ENCODE results near the gene PGBD4.

The PGBD4 gene

GRCh38 chr15:34101366-34102174, at the start of gene PGBD4, which contains the start of gene EMC7:
TSS of gene PGBD4 (plus strand) at chr15:34102083. CDS start at chr15:34102532, 449 bp downstream.
TSS of gene EMC7 (minus strand) at chr15:34101862. CDS start at chr15:34101839, 23 bp downstream.
- in situ Hi-C loops (cut with MboI; ENCODE audit: low sequenced_read_pairs) = loop anchor here (10.0 to 25.0 kb wide), 2 partner anchors 123 to 261 kb away; partner anchors contain the start of genes EMC4 and LPCAT4

- in situ Hi-C loops (cut with MboI; ENCODE audit: low sequenced_read_pairs) = loop anchor here (25.0 kb wide), 3 partner anchors 408 to 858 kb away; partner anchors contain the start of gene GOLGA8B
Measured at GRCh38 chr15:34054081-34054707, 47.7 kb upstream of the PGBD4 start.

- in situ Hi-C loops (cut with MboI; ENCODE audit: low sequenced_read_pairs) = loop anchor here (25.0 kb wide), 3 partner anchors 406 to 856 kb away; partner anchors contain the start of gene GOLGA8B
Measured at GRCh38 chr15:34055868-34056595, 45.9 kb upstream of the PGBD4 start.

GRCh38 chr15:34056911-34057310, 45.0 kb upstream of the PGBD4 start:
- in situ Hi-C loops (cut with MboI; ENCODE audit: low sequenced_read_pairs) = loop anchor here (25.0 kb wide), 3 partner anchors 405 to 855 kb away; partner anchors contain the start of gene GOLGA8B

DNA sequence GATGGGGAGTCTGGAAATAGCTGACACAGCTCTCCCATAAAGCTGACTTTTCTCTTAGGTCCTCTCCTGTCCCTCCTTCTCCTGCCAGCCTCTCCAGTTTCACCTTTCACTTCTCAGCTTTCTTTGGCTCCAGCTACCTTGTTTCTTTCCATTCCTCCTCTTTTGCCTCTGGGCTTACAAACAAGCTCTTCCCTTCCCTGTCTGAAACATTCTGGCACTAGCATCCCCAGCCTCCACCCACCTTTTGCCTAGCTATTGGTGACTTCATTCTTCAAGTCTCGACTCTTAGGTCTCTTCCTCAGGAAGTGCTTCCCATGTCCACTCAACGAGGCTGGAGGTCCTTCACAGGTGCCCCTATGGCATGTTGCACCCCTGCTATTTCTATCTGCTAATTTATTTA, 42.4 kb upstream of the PGBD4 start:
- in situ Hi-C loops (cut with MboI; ENCODE audit: low sequenced_read_pairs) = loop anchor here (25.0 kb wide), 3 partner anchors 403 to 853 kb away; partner anchors contain the start of gene GOLGA8B

DNA sequence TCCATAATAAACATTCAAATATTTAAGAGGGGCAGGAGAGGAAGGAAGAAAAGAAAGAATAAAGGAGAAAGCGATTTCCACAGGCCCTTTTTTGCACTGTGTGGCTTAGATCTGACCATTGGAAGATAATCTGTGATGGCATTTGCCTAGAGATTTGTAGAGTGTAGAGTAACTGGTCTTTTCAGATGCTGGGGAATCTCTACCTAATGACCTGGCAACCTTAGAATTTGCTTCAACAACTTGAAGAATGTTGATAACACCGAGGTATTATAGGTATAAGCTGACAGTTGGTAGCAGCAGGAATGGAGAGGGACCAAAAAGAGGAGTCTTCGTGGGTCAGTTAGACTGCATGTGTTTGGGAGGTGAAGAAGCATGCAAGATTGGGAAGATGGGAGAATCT, 41.9 kb upstream of the PGBD4 start:
- in situ Hi-C loops (cut with MboI; ENCODE audit: low sequenced_read_pairs) = loop anchor here (10.0 to 25.0 kb wide), 4 partner anchors 155 to 852 kb away; partner anchors contain the start of genes GOLGA8B and KATNBL1

DNA sequence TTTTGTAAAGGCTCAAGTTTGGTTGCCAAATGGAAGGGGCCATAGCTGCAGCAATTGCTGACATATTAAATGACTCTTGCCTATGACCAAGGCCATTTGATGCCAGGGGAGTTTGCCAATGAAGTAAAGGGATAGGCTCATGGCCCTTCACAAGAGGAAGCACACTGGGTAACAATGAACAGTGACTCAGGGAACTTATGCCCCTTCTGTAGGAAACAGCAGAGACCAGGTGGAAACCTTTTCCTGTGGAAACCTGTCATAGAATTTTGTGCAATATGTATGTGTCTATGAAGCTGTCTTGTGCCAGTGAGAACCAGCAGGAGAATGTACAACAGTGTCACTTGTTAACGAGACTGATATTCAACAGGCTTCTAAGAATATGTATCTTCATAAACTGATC, 37.4 kb upstream of the PGBD4 start:
- in situ Hi-C loops (cut with MboI; ENCODE audit: low sequenced_read_pairs) = loop anchor here (10.0 to 25.0 kb wide), 4 partner anchors 150 to 848 kb away; partner anchors contain the start of genes GOLGA8B and KATNBL1

DNA sequence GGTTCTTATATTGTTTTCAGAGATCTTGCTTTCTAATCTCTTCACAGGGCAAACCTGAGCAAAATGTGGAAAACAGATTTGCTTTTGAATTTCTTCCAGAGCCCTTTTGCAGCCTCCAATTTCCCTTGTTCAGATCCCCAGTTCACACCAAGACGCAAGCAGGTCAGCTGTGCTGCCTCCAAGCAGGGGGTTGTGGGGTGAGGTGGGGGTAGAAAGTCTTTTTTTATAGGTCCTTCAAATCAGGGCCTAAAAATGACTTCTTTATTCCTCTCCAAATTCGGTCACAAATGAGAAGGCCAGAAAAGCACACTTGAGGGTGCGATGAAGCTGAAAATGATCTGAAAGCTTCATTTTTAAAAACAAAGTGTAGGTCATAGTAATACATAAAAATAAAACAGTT, 36.6 kb upstream of the PGBD4 start:
- in situ Hi-C loops (cut with MboI; ENCODE audit: low sequenced_read_pairs) = loop anchor here (10.0 to 25.0 kb wide), 4 partner anchors 150 to 847 kb away; partner anchors contain the start of genes GOLGA8B and KATNBL1

- in situ Hi-C loops (cut with MboI; ENCODE audit: low sequenced_read_pairs) = loop anchor here (10.0 to 25.0 kb wide), 4 partner anchors 149 to 846 kb away; partner anchors contain the start of genes GOLGA8B and KATNBL1
Measured at GRCh38 chr15:34065941-34066340, 35.9 kb upstream of the PGBD4 start.

- in situ Hi-C loops (cut with MboI; ENCODE audit: low sequenced_read_pairs) = loop anchor here (25.0 kb wide), 3 partner anchors 392 to 842 kb away; partner anchors contain the start of gene GOLGA8B
Measured at GRCh38 chr15:34070003-34070402, 31.9 kb upstream of the PGBD4 start.

- in situ Hi-C loops (cut with MboI; ENCODE audit: low sequenced_read_pairs) = no loop called here
Measured at GRCh38 chr15:34076785-34077184, 25.1 kb upstream of the PGBD4 start.

- in situ Hi-C loops (cut with MboI; ENCODE audit: low sequenced_read_pairs) = no loop called here
Measured at GRCh38 chr15:34078900-34079299, 23.0 kb upstream of the PGBD4 start.

- in situ Hi-C loops (cut with MboI; ENCODE audit: low sequenced_read_pairs) = no loop called here
Measured at GRCh38 chr15:34079904-34080303, 22.0 kb upstream of the PGBD4 start.

- in situ Hi-C loops (cut with MboI; ENCODE audit: low sequenced_read_pairs) = no loop called here
Measured at GRCh38 chr15:34084086-34084485, 17.8 kb upstream of the PGBD4 start.

DNA sequence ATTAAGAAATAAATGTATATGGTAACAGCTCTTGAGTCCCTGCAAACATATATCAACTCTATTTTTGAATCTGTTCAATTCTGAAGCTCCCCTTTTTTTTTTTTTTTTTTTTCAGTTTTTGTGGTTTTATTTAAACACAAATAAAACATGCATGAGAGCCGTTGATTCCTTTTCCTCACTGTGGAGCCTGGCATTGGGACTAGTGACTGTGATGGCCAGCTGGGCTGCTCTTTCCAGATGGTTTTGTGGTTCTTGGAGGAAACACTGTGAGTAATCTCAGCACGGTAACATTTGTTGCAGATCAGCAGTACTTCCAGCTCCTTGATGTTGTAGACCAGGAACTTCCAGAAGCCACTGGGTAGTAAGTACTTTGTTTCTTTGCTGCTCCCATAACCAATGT, 16.1 kb upstream of the PGBD4 start:
- in situ Hi-C loops (cut with MboI; ENCODE audit: low sequenced_read_pairs) = no loop called here

- in situ Hi-C loops (cut with MboI; ENCODE audit: low sequenced_read_pairs) = loop anchor here (10.0 to 25.0 kb wide), 2 partner anchors 125 to 262 kb away; partner anchors contain the start of genes EMC4 and LPCAT4
Measured at GRCh38 chr15:34099914-34100313, 2.0 kb upstream of the PGBD4 start.

- in situ Hi-C loops (cut with MboI; ENCODE audit: low sequenced_read_pairs) = loop anchor here (10.0 to 25.0 kb wide), 2 partner anchors 122 to 260 kb away; partner anchors contain the start of genes EMC4 and LPCAT4
Measured at GRCh38 chr15:34102175-34102925, 467 bp downstream of the PGBD4 start.

DNA sequence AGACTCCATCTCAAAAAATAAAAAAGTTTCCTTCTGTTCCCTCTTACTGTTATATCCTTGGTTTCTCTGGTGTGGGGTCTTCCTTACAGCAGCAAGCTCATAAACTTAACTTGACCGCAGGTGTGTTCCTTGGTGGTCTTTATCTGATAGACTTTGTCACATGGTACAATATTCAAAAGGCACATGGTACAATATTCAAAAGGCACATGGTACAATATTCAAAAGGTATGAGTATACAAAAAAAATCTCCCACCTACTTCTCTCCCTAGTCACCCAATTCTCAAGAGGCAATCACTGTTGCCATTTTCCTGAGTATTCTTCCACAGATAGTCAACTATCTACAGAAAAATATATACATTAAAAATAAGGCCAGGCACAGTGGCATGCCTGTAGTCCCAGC, 4.5 kb downstream of the PGBD4 start:
- in situ Hi-C loops (cut with MboI; ENCODE audit: low sequenced_read_pairs) = loop anchor here (10.0 to 25.0 kb wide), 2 partner anchors 118 to 256 kb away; partner anchors contain the start of genes EMC4 and LPCAT4

DNA sequence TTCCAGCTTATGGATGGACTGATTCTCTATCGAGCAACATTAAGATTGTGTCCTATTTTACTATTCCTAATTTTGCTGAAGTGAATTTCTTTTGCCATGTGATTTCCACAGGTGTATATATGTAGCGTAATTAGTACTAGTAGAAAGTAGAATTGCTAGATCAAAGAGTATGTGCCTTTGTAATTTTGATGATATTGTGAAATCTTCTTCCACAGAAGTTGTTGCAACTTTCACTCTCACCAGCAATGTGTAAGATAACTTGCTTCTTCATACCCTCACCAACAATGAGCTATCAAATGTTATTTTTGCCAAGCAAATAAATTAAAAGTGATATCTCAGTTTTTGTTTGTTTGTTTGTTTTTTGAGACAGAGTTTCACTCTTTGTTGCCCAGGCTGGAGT, 5.4 kb downstream of the PGBD4 start:
- in situ Hi-C loops (cut with MboI; ENCODE audit: low sequenced_read_pairs) = loop anchor here (10.0 to 25.0 kb wide), 2 partner anchors 117 to 255 kb away; partner anchors contain the start of genes EMC4 and LPCAT4

All from HL-60/S4 (cell line).